SK-N-MC (cell line): Measurements from ENCODE around the gene UNC5CL.

ENCODE experiments used
- DNase-seq: peaks from one replicate; pipeline ENCODE4 v3.0.0-alpha.2; 2011; ENCODE audit warnings: low read depth, low spot score
- H3K27ac ChIP-seq: fragments of 200-600 bp; sonication (generic); 2 replicates; pipeline ENCODE4 v1.5.1; 2016; ENCODE audit warnings: mixed run types
- H3K36me3 ChIP-seq: fragments of 200-600 bp; sonication (generic); 2 replicates; pipeline ENCODE4 v1.6.1; 2017; ENCODE audit warnings: antibody characterized with exemption, low read length, mixed read lengths; ENCODE audit not compliant: insufficient read depth
- H3K4me3 ChIP-seq: fragments of 200-600 bp; sonication (generic); 2 replicates; pipeline ENCODE4 v1.5.1; 2016
- H3K9ac ChIP-seq: fragments of 200-600 bp; sonication (generic); 2 replicates; pipeline ENCODE4 v1.8.0; 2017; ENCODE audit warnings: mixed run types, mixed read lengths; ENCODE audit not compliant: insufficient read length
- H3K9me3 ChIP-seq: fragments of 200-600 bp; sonication (generic); 2 replicates; pipeline ENCODE4 v1.6.1; 2017; ENCODE audit warnings: low read depth, mild to moderate bottlenecking, antibody characterized with exemption, low read length, moderate library complexity, mixed read lengths
- EZH2 ChIP-seq: fragments of 200-600 bp; sonication (generic); IDR thresholded peaks from one replicate; pipeline ENCODE4 v1.6.1; 2017; ENCODE audit warnings: antibody characterized with exemption
- FOXP2 ChIP-seq: optimal IDR thresholded peaks from 2 replicates; pipeline ENCODE3; 2011; ENCODE audit warnings: mild to moderate bottlenecking, moderate library complexity; ENCODE audit not compliant: insufficient read depth; ENCODE audit errors: extremely low read length, control extremely low read depth
- POLR2AphosphoS5 ChIP-seq: IDR thresholded peaks from 2 replicates; pipeline ENCODE4 v1.6.1; 2012; ENCODE audit warnings: mild to moderate bottlenecking, low read depth, low read length, borderline replicate concordance

Gene UNC5CL

DNA sequence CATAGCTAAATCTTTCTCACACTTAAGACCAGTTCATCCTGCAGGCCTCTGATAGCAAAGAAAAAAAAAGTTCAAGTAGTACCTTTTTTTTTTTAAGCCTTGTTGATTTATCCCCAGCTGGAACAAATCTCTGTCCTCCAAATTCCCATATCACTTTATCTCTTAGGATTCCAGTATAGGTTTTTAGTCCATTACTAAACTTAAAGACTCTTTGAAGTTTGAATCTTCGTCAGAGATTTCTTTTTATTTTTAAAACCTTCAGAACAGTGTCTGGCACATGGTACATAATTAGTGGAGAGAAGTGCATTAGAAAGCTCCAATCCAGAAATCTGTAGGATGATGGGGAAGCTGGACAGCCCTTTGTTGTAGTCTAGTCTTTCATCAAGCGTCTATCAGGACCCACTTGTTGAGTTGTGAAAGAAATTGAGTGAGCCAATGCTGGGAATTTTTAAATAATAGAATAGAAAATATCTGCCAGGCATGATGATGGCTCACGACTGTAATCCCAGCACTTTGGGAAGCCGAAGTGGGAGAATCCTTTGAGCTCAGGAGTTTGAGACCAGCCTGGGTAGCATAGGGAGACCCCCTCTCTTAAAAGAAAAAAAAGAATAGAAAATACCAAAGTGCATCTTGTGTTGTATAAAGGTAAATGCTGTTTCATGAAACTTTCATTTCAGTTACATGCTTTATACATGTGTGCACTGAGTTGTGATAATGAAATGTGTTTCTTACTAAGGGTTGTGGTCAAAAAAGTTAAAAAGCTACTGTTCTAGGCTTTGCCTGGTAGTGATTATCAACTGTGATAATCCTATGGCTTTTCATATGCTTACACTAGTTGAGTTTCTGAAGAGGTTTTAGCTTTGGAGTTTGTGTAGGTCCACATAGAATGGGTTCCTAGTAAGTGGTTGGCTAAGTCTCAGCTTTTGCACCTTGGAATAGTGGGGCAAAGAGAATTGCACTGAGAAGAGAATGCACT, 36.9 kb upstream of the UNC5CL start:
- H3K36me3 ChIP-seq, result peaks cover 31% of the 10 kb centered on the region
- DNase-seq, result no peak
- no peak overlapping the region; the same call in 1 of the 2 replicates for H3K4me3 ChIP-seq
- no peak overlapping the region for H3K27ac ChIP-seq
- TF ChIP-seq POLR2AphosphoS5 (no peak), FOXP2 (no peak), EZH2 (no peak)
- peak overlapping the region; percentile 46 for H3K9ac ChIP-seq
- H3K9me3 ChIP-seq, result no peaks in the 10 kb centered on the region

DNA sequence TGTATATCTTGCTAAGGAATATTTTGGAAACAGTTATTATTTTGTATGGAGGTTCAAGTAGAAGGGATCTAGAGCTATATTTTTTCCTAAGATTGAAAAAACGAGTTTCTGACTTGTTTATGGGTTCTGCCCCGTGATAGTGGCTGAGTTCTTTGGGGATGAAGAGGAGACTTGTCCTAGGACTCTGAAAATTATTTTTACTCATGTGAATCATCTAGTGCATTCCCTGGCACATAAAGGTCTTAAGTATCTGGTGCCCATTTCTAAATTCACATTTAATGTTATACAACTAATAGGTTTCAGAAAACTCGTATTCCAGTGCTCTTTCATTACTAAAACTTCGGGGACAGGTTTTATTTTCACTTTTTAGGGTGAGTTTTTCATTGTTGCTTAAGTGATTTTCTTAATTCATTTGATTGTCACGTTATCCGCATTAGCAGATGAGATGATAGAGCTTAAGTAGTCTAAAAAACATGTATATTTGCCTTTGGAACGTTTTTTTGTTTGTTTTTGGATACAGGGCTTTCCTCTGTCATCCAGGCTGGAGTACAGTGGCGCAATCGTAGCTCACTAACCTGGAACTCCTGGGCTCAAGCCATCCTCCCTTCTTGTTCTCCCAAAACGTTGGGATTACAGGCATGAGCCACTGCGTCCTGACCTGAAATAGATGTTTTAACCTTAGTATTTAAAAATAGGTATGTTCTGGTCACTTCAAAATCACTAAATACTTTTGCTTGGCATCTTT, 35.8 kb upstream of the UNC5CL start:
- Histone ChIP-seq H3K9me3 (no peaks in the 10 kb centered on the region), H3K9ac (peak overlapping the region; percentile 1), H3K27ac (no peak overlapping the region), H3K4me3 (peak overlapping the region; percentile 95), H3K36me3 (peaks cover 20% of the 10 kb centered on the region)
- TF ChIP-seq FOXP2, result no peak
- TF ChIP-seq POLR2AphosphoS5, result no peak
- TF ChIP-seq EZH2, result no peak
- no peak for DNase-seq

DNA sequence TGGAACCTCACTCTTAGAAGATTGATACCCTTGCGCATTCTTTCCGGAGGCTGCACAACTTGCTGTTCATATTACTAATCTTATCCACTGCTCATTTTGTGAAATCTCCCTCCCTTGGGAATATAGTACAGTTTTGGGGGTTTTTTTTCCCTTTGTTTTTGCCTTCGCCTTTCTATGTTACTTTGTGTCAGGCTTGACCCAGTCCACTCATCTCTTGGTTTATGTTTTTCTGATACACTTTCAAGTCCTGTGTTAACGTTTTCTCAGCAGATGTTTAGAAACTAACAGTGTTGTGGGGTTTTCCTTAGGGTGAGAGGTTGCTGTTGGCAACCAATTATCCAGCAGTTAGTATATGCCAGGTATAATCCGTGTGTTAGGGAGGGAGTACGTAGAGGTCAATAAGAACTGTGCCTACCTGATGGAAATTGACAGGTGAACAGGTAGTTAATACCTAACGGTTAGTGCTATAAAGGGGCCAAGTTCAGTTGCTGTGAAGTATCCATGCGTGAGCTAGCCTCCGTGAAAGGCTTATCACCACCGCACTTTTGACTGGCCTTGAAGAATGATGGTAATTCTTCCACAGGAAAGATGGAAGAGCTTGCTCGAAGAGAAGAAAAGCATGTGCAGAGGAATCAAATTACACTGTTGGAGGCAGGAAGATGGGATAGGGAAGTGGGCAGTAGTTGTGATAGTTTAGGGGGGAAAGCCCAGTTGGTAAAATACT, 35.1 kb upstream of the UNC5CL start:
- peaks cover 13% of the 10 kb centered on the region for H3K36me3 ChIP-seq
- peak overlapping the region; percentile 95 for H3K4me3 ChIP-seq
- no peaks in the 10 kb centered on the region for H3K9me3 ChIP-seq
- H3K27ac ChIP-seq, result peak overlapping the region; percentile 92
- DNase-seq, result no peak
- no peak for TF ChIP-seq FOXP2
- peak; percentile 22; the same call in 1 of the 2 replicates for TF ChIP-seq POLR2AphosphoS5
- peak overlapping the region; percentile 96 for H3K9ac ChIP-seq

DNA sequence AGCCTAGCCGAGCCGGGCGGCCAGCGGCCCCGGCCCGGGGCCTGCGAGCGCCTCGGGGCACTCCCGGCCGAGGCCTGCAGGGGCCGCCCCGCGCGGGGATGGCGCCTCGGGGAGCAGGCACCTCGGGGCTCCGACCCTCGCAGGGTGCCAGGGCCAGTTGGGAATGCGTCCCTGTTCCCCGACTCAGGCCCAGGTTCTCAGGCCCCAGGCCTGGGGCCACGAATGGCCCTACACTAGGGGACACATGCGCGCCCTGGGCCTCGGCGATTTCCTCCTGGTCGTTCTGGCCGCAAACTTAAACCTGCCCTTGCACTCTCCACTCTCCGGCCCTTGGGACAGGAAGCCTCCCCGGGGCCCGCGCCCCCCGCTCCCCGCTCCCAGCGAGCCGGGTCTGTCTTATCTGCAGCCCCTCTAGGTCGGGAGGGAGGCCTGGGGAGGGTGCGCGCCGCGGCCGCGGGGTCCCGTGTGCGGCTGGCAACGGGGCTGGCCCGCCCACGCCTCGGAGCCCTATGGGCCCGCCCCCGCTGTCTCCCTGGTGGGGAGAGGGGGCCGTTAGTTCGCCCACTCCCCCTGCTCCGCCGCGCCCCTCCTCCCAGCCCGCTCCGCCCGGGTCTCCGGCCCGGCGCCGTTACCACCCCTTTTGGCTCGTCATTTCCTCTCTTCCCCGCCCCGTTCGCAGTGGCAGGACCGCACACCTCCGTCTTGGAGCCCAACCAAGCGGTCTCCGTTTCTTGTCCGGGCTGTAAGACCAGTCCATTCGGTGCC, 34.4 kb upstream of the UNC5CL start:
- peak; percentile 92 for TF ChIP-seq POLR2AphosphoS5
- no peak for TF ChIP-seq FOXP2
- H3K4me3 ChIP-seq, result peak overlapping the region; percentile 95
- DNase-seq, result no peak

DNA sequence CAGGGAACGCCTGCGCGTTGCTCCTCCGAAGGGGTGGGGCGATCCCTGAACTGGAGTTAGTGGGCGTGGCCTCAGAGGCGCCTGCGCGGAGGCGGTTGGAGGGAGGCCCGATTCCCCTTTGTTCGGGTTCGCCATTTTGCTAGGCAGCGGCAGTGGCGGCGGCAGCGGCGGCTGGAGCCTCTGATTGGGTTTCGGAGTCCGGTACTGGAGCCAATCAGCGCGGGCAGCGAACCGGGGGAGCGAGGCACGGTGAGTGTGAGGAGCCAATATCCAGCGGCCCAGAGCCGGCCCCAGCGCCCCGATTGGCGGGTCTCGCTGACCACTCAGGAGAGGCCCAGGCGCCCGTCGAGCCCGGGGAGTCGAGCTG, 33.8 kb upstream of the UNC5CL start, which contains the start of gene NFYA:
NFYA (plus strand) TSS at position 139 of the 367 bp plus-strand sequence. CDS start 6,116 bp downstream, outside the sequence.
- Histone ChIP-seq H3K36me3 (peaks cover 1% of the 10 kb centered on the region; the same call in 1 of the 2 replicates), H3K27ac (peak within 1 kb of the TSS; percentile 93)

More for the DNA sequence above, 34.4 kb upstream of the UNC5CL start:
- Histone ChIP-seq H3K36me3 (peaks cover 6% of the 10 kb centered on the region), H3K9me3 (no peaks in the 10 kb centered on the region), H3K9ac (peak overlapping the region; percentile 96), H3K27ac (peak overlapping the region; percentile 92)

DNA sequence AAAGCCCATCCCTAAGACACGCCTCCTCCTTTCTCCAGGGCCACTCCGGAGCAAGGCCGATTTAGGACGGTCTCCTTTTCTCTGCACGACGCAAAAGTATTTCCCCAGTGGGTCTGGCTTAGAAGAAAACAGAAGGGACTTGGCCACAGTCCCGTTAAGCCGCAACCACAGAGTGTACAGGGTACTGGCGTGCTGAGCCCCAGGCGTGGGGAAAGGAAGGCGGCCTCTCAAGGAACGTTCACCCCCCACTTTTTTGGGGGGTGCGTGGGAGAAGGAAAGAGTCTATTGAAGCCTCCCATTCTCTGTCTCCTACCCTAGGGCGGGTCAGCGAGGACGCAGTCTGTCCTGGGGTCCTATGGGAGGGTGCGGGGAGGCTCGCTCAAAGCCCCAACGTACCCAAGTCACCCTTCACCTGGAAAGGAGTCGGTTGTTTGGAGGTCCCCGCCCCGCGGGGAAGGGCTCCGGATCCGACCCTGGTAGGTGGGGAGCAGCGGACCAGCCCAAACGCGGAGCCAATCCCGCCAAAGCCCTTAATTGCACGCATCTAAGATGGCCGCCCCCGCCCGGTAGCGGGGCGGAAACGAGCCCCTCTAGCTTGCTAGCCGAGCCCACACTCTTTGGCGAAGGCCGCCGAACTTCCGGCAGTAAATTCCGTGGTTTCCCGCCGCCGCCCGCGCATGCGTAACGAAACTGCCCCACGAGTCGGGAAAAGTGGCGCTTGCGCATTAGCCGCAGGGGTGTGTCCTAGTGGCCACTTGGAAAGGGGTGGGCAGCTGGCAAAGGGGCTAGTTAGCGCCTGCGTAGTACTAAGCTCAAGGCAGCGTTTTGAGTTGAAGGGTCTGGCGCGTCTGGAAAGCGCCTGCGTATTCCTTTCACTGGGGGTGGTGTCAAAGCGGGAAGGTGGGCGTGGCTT, 33.2 kb upstream of the UNC5CL start, which contains the start of gene OARD1:
OARD1 (minus strand) TSS at position 434 of the 913 bp plus-strand sequence. CDS start 722 bp downstream, outside the sequence.
- H3K36me3 ChIP-seq, result no peaks in the 10 kb centered on the region
- TF ChIP-seq POLR2AphosphoS5 (peak; percentile 75), EZH2 (no peak), FOXP2 (no peak)
- H3K27ac ChIP-seq, result peak within 1 kb of the TSS; percentile 93
- H3K9me3 ChIP-seq, result no peaks in the 10 kb centered on the region
- peak; percentile 99 for DNase-seq
- peak within 1 kb of the TSS; percentile 95 for H3K4me3 ChIP-seq
- peak within 1 kb of the TSS; percentile 96 for H3K9ac ChIP-seq

More for the DNA sequence above, 33.8 kb upstream of the UNC5CL start, which contains the start of gene NFYA:
- DNase-seq, result no peak
- TF ChIP-seq POLR2AphosphoS5 (peak; percentile 66; the same call in 1 of the 2 replicates), EZH2 (no peak)
- Histone ChIP-seq H3K4me3 (peak within 1 kb of the TSS; percentile 95), H3K9me3 (no peaks in the 10 kb centered on the region), H3K9ac (peak within 1 kb of the TSS; percentile 96)

DNA sequence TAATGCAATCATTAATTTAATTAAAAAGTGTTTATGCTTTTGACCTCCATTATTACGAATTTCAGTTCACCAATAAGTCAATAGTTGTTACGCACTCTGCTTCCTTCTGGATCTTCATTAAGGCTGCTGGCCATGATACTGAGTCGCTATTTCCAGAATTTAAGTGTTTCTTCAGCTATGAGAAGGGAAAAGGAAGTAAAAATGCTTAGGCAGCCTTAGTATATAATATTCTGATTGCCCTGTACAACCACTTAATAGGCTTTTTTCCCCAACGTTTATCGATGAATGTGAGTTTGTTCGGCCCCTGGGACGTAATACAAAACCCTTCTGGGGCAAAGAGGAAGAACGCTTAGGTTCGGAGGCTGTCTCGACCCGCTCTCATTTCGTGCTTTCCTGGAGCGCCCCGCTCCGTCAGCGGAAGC, 32.5 kb upstream of the UNC5CL start:
- H3K36me3 ChIP-seq, result no peaks in the 10 kb centered on the region
- H3K9ac ChIP-seq, result peak overlapping the region; percentile 88
- H3K4me3 ChIP-seq, result peak overlapping the region; percentile 95
- TF ChIP-seq FOXP2, result no peak
- 0 out of 2 replicates have a peak, but pooled peaks have one; percentile 79 for TF ChIP-seq POLR2AphosphoS5
- no peak for TF ChIP-seq EZH2
- H3K9me3 ChIP-seq, result no peaks in the 10 kb centered on the region
- peak overlapping the region; percentile 93 for H3K27ac ChIP-seq
- no peak for DNase-seq
